ENCODE results near the gene MKRN3.
"Not testable (repeated sequence)": the region's sequence is repeated elsewhere in the genome, so short reads cannot be mapped to it uniquely, and the experiment has no call there.

MKRN3 gene

GRCh38 chr15:23588268-23588667 is 22.8 kb downstream of the MKRN3 start:
- in situ Hi-C loops (cut with MboI; ENCODE audit: low sequenced_read_pairs), result no loop called here

DNA sequence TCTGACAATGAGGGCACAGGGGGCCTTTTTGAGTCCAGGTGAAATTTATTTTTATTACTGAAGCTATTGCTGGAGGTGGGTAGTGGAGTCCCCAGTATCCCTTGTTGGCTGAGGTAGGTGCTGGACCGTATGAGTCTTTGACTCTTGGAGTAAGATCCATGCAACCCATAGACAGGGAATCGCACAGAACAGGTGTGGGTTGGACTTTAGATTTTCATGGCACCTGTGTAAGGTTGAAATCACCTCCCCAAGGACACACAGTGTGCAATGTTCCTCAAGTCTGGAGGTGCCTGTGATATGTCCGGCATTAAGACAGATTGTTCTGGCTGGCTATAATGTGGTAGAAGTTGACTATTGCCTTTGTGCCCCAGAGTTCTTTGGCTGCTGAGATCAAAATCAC is 23.5 kb downstream of the MKRN3 start:
- in situ Hi-C loops (cut with MboI; ENCODE audit: low sequenced_read_pairs), result no loop called here

DNA sequence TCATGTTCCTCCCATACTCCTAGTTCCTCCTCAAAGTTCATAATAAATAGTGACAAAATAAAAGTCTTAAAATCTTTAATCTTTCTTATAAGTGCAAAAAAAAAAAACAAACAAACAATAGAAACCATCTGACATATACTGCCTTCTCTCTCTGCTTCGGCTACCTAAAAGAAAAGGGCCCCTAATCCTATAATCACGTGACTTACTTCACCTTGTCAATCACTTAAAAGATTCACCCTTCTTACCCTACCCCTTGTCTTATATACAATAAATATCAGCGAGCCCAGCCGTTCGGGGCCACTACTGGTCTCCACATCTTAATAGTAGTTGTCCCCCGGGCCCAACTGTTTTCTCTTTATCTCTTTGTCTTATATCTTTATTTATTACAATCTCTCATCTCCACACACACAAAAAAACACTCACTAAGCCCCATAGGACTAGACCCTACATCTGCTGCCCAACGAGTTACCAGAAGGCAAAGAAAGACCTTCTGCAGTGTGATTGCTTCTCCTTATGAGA is 28.8 kb downstream of the MKRN3 start:
- in situ Hi-C loops (cut with MboI; ENCODE audit: low sequenced_read_pairs), result no loop called here

GRCh38 chr15:23595368-23595767 is 29.9 kb downstream of the MKRN3 start:
- in situ Hi-C loops (cut with MboI; ENCODE audit: low sequenced_read_pairs), result no loop called here

GRCh38 chr15:23596736-23597135 is 31.3 kb downstream of the MKRN3 start:
- in situ Hi-C loops (cut with MboI; ENCODE audit: low sequenced_read_pairs), result no loop called here

- in situ Hi-C loops (cut with MboI; ENCODE audit: low sequenced_read_pairs), result not testable (repeated sequence)
These were observed 31.8 kb downstream of the MKRN3 start for GRCh38 chr15:23597278-23597677.

GRCh38 chr15:23599053-23599452 is 33.6 kb downstream of the MKRN3 start:
- in situ Hi-C loops (cut with MboI; ENCODE audit: low sequenced_read_pairs), result no loop called here

GRCh38 chr15:23602124-23602523 is 36.6 kb downstream of the MKRN3 start:
- in situ Hi-C loops (cut with MboI; ENCODE audit: low sequenced_read_pairs), result no loop called here

DNA sequence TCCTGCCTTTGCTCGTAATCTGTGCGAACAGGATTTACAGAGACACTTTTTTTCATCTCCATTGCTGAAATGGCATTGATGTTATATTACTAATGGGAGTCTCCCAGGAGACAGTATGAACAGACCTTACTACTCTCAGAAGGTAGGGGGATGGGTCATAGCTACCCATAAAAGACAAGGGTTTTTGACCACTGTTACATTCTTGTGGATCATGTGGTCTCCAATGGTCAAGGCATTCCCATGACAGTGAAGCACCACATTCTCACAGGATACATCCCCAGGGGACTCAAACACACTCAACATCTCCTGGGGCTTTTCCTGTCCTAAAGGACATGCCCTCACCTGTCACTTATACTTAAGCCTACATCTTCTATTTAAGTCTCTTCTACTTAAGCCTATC is 40.8 kb downstream of the MKRN3 start:
- in situ Hi-C loops (cut with MboI; ENCODE audit: low sequenced_read_pairs), result no loop called here

DNA sequence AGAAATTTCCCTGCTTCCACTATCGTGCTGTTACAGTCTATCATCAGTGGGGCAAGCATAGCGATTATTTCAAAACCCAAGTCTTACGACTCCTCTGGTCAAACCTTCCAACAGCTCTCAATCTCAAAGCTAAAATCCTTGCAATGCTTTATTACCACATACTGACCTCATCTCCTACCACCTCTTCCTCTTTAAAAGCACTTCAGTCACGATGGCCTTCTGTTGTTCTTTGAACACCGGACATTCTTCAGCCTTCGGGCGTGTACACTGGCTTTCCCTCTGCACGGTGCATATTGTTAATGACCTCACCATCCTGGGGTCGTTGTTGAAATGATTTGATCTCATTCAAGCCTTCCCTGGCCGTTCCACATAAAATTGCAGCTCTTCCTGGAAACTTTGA is 51.1 kb downstream of the MKRN3 start:
- in situ Hi-C loops (cut with MboI; ENCODE audit: low sequenced_read_pairs), result no loop called here

All from HL-60/S4 treated with phorbol 12-myristate 13-acetate at 8.2 ng/mL for 4 days and 3 days (cell line).